GM19455 (cell line): ENCODE results near the gene COL24A1.

Experiments used
- ATAC-seq: cut with Tn5 transposase; IDR thresholded peaks from one replicate; pipeline ENCODE4 v1.9.1; 2021; ENCODE audit not compliant: unreplicated experiment

Gene COL24A1

DNA sequence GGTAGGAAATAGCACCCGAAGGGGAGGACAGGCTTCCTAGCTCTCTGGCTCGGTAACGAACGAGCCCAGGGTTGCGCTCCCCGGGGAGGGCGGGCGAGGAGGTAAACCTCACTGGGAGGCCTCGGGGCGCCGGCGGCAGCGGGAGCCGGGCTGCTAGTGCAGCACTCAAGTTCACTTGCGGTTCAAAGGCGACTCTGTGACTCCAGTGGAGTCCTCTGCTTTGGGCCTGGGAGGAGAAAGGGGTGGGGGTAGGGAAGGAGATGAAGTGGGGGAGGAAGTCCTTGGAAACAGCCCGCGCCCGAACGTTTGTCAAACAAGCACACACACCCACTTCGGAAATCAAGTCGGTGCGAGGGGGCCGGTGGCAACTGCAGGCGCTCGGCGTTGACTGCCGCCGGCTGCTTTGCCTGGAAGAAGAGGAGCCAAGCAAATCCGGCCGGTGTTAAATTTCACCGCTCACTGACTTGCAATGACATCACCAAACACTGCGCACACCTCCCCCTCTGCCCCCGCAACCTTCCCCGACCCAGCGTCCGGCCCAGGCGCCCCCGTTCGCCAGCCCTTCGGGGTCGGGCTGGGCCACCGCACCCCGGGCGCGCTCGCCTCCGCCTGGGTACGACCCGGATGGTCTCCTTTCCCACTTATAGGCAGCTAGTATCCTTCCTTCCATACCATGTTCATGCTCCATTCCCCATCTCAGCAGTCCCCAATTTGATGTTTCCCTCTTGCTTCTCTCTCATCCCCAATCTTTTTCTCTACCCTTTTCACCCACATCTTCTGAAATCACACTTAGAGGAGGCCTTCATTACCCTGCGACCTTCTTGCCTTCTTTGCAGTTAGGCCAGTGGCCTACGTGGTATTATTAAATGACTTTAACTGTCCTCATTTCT lies at the start of gene COL24A1:
Gene COL24A1 (minus strand): TSS at position 207 of the 890 bp plus-strand sequence. CDS start 376 bp downstream, outside the sequence.
- ATAC-seq: no peak

DNA sequence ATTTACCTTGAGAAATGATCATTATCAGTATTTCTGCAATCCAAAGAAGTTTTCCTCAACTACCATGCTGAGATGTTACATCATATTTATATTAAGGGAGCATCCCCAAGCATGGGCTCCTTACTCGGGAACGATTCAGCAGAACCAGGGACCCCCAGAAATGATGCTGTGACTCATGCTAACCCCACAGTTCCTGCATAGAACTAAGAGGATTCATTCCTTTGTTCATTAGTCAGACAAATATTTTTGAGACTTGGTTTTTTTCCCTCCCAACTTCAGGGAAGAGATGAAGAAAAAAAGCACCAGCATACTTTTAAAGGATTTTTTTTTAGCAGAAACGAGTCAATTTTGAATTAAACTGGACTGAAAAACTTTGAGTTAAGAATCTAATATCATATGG lies 49.2 kb upstream of the COL24A1 start:
- no peak for ATAC-seq

- ATAC-seq: no peak
These were observed 46.2 kb upstream of the COL24A1 start for GRCh38 chr1:86202552-86203340.

- no peak for ATAC-seq
These were observed 44.7 kb upstream of the COL24A1 start for GRCh38 chr1:86201311-86201710.

GRCh38 chr1:86200901-86201300 lies 44.3 kb upstream of the COL24A1 start:
- no peak for ATAC-seq

- ATAC-seq: no peak
These were observed 40.8 kb upstream of the COL24A1 start for GRCh38 chr1:86197206-86197855.

GRCh38 chr1:86195281-86195680 lies 38.7 kb upstream of the COL24A1 start:
- ATAC-seq: no peak

DNA sequence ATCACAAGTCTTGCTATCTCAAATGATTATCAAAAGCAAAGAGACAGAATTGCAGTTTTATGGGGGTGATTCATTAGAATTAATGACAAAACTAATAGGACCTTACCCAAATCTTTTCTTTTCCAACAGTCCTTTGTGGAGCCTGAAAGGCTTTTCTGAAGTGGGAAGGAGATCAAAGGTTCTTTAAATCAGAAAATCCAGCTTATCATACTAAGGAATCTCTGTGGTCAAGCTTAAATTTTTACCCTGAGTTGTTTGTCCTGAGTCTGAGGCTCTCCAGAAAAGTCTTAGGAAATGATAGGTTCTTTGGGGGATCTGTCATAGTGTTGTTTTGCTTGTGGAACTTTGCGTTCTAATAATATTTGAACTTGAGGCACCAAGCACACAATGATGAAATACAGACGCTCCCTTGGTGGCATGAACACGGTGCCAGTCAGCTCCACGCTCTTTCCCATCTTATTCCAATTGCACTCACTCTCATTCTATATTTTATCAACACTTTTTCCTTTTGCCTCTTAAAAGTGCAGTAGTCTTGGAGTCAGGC lies 38.0 kb upstream of the COL24A1 start:
- no peak for ATAC-seq

DNA sequence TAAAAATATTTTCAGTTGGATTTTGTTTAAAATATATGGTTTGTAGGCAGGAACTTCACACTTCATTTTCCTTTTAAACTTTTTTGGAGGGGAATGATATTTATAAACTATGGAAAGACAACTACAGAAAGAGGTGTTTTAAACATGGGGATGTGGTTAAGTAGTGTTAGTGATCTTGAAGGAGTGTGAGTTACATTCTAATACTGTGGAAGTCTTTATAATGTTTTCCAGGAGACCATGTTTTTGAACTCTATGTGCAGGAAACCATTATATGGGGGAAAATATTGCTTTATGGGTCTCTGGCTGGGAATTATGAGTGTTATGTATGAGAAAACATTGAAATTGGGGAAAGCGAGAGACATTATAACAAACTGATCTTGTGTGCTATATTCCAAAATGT lies 35.8 kb upstream of the COL24A1 start:
- no peak for ATAC-seq

GRCh38 chr1:86191958-86192357 lies 35.4 kb upstream of the COL24A1 start:
- ATAC-seq: no peak

GRCh38 chr1:86190873-86191272 lies 34.3 kb upstream of the COL24A1 start:
- ATAC-seq: no peak

- ATAC-seq: no peak
These were observed 27.9 kb upstream of the COL24A1 start for GRCh38 chr1:86184426-86184825.

DNA sequence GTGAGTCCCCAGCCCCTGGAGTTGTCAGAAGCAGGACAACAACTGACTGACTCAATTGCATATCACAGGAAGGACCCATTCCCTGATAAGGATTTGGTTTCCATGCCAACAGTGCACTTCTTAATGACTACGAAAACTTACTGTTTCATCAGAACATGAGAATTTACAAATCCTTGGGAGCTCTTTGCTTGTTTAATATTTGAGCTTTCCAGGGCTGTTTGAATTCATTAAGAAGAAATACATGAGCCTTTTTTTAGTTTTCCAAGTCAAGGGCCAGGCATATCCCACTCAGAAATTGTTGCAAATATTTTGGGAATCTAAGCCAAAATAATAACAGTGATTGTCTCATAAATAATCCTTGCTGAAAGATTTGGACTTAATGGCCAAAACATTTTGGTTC lies 27.2 kb upstream of the COL24A1 start:
- no peak for ATAC-seq

- ATAC-seq: no peak
These were observed 19.7 kb upstream of the COL24A1 start for GRCh38 chr1:86176226-86176625.

DNA sequence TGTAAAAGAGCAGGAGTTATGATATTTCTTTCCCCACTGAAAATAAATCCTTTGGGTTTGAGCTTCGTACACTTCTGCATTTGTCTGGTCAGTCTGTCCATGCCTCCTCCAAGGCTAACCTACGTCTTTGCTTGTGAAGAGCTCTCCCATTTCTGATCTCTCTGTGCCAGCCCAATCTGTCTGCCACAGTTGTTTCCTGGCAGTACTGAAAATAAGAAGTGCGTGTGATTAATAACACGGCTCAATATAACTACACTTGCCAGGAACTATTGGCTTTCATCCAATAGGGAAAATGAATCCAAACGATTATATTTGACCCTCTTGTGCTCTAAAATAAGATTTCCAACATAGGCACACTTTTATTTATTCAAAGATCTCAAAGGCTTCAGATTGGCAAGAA lies 19.2 kb upstream of the COL24A1 start:
- no peak for ATAC-seq

DNA sequence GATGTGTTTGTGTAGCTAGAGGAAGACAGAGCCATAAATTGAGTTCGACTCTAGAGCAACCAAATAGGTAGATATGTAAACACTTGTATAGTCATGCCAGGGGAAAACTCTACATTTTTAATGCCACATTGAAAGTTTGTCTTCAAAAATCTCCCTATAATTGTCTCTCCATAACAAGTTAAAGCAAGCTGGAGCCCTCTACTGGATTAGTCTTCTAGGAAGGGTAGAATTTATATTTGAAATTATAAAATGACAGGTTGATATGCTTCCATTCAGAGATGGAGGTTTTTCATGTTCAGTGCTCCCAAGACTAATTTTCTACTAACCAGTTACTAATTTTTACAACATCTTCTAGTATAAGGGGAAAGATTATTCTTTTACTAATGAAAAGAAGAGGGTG lies 13.1 kb upstream of the COL24A1 start:
- ATAC-seq: no peak

GRCh38 chr1:86159800-86160199 lies 3.2 kb upstream of the COL24A1 start:
- ATAC-seq: no peak

GRCh38 chr1:86155807-86156565 lies 586 bp downstream of the COL24A1 start:
- ATAC-seq: no peak

DNA sequence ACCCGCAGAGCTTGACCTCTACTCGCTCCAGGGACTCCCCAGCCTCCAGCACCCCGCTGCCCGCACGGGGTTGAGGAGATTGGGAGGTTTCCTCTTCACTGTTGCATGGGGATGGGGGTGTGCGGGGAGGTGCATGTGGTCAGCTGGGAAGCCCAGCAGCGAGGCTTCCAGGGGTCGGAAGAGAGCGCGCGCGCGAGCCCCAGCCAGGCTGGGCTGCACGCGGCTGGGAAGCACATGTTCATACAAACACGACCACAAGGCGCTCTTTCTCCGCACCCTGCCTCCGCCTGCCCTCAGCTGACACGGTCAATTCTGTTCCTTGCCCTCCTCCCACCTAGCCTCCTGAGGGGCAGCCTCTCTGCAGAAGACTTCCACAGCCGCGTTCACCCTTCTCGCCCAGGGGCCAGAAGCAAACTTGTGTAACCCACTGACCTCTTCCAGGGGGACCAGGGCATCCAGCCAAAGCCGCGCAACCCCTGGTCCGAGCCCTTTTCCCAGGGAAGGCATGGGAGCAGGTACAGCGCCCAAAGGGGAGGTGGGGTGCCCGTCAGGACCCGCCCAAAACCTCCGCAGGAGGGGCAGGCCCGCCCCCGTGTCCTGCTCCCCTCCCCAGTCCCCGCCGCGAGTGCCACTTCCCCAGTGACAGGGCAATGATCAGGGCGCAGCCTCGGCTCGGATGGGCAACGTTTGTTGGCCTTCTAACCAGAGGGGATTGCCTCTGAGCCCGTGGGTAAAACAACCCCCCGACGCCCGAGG lies 1.3 kb downstream of the COL24A1 start:
- ATAC-seq: no peak

- no peak for ATAC-seq
These were observed 2.0 kb downstream of the COL24A1 start for GRCh38 chr1:86154571-86155050.
